Adrenal gland (tissue), 12 donors: ENCODE results near the gene TEF. TPM values are rescaled to one million over a fixed set of nuclear protein-coding genes. Genes with fewer than 3 reads are reported as not detected.
A peak's percentile ranks its signal among the peaks of the same experiment; 100 is the strongest.

Experiments
- DNase-seq, 7 donors: peaks; one replicate each; pipeline ENCODE4 v3.0.0-alpha.2; 2019 to 2020
- H3K27ac ChIP-seq, 5 donors: fragments of 200-600 bp; sonication (generic) in 4 of 5; 1 replicate in 3 of 5; 2 replicates in 2 of 5; pipeline versions ENCODE4 v1.5.1 to v1.8.0; 2016 to 2020; ENCODE audit warnings: mild to moderate bottlenecking in 1 of 5
- H3K27me3 ChIP-seq: fragments of 200-600 bp; 2 replicates; pipeline ENCODE4 v1.8.0; 2021
- H3K36me3 ChIP-seq, 2 donors: fragments of 200-600 bp; replicated peaks in 1 of 2; 1 replicate in 1 of 2; 2 replicates in 1 of 2; pipeline versions ENCODE4 v1.5.1 to v1.8.0; 2018 to 2022
- H3K4me1 ChIP-seq, 2 donors: fragments of 200-600 bp; replicated peaks in 1 of 2; 1 replicate in 1 of 2; 2 replicates in 1 of 2; pipeline versions ENCODE4 v1.5.1 to v1.8.0; 2018 to 2021
- H3K4me3 ChIP-seq, 4 donors: fragments of 200-600 bp; sonication (generic) in 3 of 4; one replicate each; pipeline ENCODE4 v1.5.1; 2016 to 2018
- H3K9me3 ChIP-seq, 3 donors: fragments of 200-600 bp; sonication (generic) in 1 of 3; replicated peaks in 1 of 3; 1 replicate in 2 of 3; 2 replicates in 1 of 3; pipeline versions ENCODE4 v1.5.1 to v1.8.0; 2016 to 2021
- POLR2A ChIP-seq, 2 donors: fragments of 450-650 bp; IDR thresholded peaks; one replicate each; pipeline ENCODE4 v1.6.1; 2017; ENCODE audit warnings: antibody characterized with exemption in 2 of 2, mild to moderate bottlenecking in 2 of 2, moderate library complexity in 1 of 2
- WGBS, 4 donors: extraction: QIAGEN DNeasy Blood & Tissue Kit in 2 of 4; methylation state at CpG; one replicate each; pipeline versions ENCODE4 v1.1.5 to v1.1.7; 2013 to 2017; 5-methylcytosine and 5-hydroxymethylcytosine counted together
- intact Hi-C, 2 donors: fragments of 100-400 bp; cut with DNase I; formaldehyde crosslinking; loops; one replicate each; pipeline versions ENCODE4 v1.14.1 to v1.15.0; 2022 to 2023
- polyA plus RNA-seq, 3 donors: library from polyadenylated mRNA; stranded (reverse); fragments of 200-250 nt in 2 of 3; fragments of 350-450 nt in 1 of 3; fragmentation: Illumina TruSeq in 1 of 3; extraction: RNeasy Lipid Tissue Mini Kit (QIAGEN cat#74804) in 1 of 3; gene quantifications; one replicate each; pipeline ENCODE4 v1.2.3, GENCODE V29; 2013 to 2014
- total RNA-seq, 9 donors: library from RNA; depleted of rRNA in 4 of 9; stranded (reverse); fragments of >200 nt in 4 of 9; fragments of 120-200 nt in 1 of 9; fragmentation: NEBNext Ultra II Directional in 1 of 9; extraction: Animal tissue kit (Norgen Biotek cat#: 25700) in 1 of 9; gene quantifications; one replicate each; pipeline versions ENCODE4 v1.1.0 to v1.2.4, GENCODE V29; 2013 to 2023
- TF ChIP-seq, protein P1 (sequence below), 6 experiments: fragments of 450-650 bp in 4 of 6; fragments of 200-600 bp in 2 of 6; sonication (generic) in 1 of 6; IDR thresholded peaks; 1 replicate in 5 of 6; 2 replicates in 1 of 6; pipeline versions ENCODE4 v1.5.1 to v1.8.0; 2016 to 2021; ENCODE audit warnings: antibody characterized with exemption in 6 of 6, mild to moderate bottlenecking in 2 of 6, moderate library complexity in 1 of 6
- donor health status: healthy with polysubstance abuse.
- donor health status: Bipolar disorder and iron deficiency.
- donor health status: DM: yes; HTN: yes; CAD: no.
- donor health status: DM: no; HTN: no; CAD: no.
- donor health status: DM: no; HTN: no; CAD: no.
- donor health status: DM: yes; HTN: yes; CAD: no.

Gene TEF
- total and polyA plus RNA-seq, 12 donors = 7.2 to 33.9 (median 20.3) TPM

DNA sequence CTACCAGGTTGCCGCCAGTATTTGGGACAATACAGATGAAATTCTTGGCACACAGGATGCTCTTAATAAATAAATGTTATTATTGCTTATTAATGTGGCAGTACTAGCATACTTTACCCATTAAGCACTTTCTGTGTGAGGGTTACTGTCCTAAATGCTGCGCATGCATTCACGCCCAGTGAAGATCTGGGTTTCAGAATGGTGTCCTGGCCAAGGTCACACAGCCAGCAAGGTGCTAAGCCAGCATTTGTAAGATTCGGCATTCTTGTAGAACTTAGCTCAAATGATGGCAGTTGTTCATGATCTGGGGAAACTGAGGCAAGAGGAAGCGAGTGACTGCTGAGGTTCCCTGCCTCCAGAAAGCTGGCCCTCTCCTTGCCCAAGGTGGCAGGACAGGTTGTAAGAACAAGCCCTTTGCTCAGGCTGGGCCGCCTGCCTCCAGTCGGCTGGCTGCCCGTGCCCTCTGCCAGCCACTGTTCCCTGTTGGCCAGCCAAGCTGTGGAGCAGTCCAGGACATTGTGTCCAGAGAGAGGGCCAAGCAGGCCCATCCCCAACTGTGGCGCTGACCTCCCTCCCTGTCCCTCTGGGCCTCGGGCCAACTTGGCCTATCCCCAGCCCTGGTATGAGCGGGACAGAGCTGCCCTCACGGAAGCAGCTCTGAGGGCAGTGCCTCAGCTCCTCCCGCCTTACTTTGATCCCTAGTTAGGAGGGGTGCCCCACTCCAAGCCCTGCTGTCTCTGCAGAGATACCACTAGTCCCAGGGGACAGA, 36.1 kb downstream of the TEF start:
- DNase-seq = peak; percentile 96 to 98 (median 98)
- intact Hi-C loops = no loop called here
- H3K4me1 ChIP-seq = peaks cover 33 to 42% of the 10 kb centered on the region in 2 donors
- WGBS, 4 donors = 33 to 39% (median 35%) methylated on average over 6 to 13 of the region's 13 CpGs
- H3K4me3 ChIP-seq = no peak overlapping the region
- H3K9me3 ChIP-seq = no peaks in the 10 kb centered on the region
- TF ChIP-seq, protein P1, sequence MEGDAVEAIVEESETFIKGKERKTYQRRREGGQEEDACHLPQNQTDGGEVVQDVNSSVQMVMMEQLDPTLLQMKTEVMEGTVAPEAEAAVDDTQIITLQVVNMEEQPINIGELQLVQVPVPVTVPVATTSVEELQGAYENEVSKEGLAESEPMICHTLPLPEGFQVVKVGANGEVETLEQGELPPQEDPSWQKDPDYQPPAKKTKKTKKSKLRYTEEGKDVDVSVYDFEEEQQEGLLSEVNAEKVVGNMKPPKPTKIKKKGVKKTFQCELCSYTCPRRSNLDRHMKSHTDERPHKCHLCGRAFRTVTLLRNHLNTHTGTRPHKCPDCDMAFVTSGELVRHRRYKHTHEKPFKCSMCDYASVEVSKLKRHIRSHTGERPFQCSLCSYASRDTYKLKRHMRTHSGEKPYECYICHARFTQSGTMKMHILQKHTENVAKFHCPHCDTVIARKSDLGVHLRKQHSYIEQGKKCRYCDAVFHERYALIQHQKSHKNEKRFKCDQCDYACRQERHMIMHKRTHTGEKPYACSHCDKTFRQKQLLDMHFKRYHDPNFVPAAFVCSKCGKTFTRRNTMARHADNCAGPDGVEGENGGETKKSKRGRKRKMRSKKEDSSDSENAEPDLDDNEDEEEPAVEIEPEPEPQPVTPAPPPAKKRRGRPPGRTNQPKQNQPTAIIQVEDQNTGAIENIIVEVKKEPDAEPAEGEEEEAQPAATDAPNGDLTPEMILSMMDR (IDR thresholded peaks at IDR 0.05) = peak in 1 of 6 experiments; percentile 1
- TF ChIP-seq POLR2A (IDR thresholded peaks at IDR 0.05) = peak in 1 of 2 donors; percentile 84
- H3K27me3 ChIP-seq = no peaks in the 10 kb centered on the region
- H3K36me3 ChIP-seq = peaks cover 0 to under 1% of the 10 kb centered on the region in 2 donors
- H3K27ac ChIP-seq = peak overlapping the region in 4 of 5 donors; percentile 63 to 94 (median 71)

DNA sequence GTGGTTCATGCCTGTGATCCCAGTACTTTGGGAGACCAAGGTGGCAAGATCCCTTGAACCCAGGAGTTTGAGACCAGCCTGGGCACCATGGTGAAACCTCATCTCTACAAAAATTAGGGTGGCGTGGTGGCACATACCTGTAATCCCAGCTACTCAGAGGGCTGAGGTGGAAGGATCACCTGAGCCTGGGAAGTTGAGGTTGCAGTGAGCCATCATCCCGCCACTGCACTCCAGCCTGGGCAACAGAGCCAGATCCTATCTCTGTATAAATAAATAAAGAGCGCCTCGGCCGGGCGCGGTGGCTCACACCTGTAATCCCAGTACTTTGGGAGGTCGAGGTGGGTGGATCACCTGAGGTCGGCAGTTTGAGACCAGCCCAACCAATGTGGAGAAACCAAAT, 37.0 kb downstream of the TEF start:
- H3K4me3 ChIP-seq = no peak overlapping the region
- intact Hi-C loops = no loop called here
- peaks cover 0 to 6% of the 10 kb centered on the region in 2 donors for H3K36me3 ChIP-seq
- H3K27me3 ChIP-seq = no peaks in the 10 kb centered on the region
- peak overlapping the region in 3 of 5 donors; percentile 45 to 94 (median 72) for H3K27ac ChIP-seq
- 89 to 95% (median 92%) methylated on average over 8 to 9 of the region's 9 CpGs for WGBS, 4 donors
- peaks cover 28 to 37% of the 10 kb centered on the region in 2 donors for H3K4me1 ChIP-seq
- DNase-seq = no peak
- no peaks in the 10 kb centered on the region for H3K9me3 ChIP-seq
- TF ChIP-seq, protein P1 (IDR thresholded peaks at IDR 0.05) = no peak
- no peak for TF ChIP-seq POLR2A (IDR thresholded peaks at IDR 0.05)

DNA sequence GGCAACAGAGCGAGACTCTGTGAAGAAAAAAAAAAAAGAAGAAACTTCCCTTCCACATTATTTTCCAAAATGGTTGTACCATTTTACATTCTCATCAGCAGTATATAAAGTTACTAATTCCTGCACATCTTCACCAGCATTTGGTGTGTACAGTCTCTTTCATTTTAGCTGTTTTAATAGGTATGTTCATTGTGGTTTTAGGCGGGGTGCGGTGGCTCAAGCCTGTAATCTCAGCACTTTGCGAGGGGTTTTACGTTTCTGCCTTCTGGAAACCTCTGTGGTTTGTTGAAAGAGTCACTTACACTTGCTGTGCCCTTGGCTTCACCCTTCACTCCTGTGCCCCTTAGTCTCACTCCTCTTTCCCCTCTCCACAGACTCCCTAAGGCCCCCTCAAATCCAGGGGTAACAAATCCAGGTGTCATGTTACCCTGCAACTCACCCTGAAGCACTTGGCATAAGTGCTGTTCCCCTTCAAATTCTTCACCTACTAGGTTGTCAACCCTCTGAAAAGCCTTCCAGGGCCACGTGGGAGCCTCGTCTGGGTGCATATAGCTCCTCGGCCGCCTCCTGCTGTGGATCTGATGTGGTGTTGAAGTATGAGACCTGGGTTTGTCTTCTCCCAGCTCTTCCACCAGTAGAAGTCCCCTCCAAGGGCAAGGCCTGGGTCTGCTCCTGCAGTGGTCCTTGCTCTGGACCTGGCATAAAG, 44.1 kb downstream of the TEF start:
- no peaks in the 10 kb centered on the region for H3K27me3 ChIP-seq
- peaks cover 0 to 14% of the 10 kb centered on the region in 2 donors for H3K36me3 ChIP-seq
- no peak overlapping the region for H3K4me3 ChIP-seq
- no peaks in the 10 kb centered on the region for H3K4me1 ChIP-seq
- no peak overlapping the region for H3K27ac ChIP-seq
- no peak for TF ChIP-seq POLR2A (IDR thresholded peaks at IDR 0.05)
- TF ChIP-seq, protein P1 (IDR thresholded peaks at IDR 0.05) = no peak
- no peaks in the 10 kb centered on the region for H3K9me3 ChIP-seq
- no peak for DNase-seq
- intact Hi-C loops = no loop called here
- WGBS, 4 donors = 80 to 86% (median 82%) methylated on average over 7 to 9 of the region's 9 CpGs

DNA sequence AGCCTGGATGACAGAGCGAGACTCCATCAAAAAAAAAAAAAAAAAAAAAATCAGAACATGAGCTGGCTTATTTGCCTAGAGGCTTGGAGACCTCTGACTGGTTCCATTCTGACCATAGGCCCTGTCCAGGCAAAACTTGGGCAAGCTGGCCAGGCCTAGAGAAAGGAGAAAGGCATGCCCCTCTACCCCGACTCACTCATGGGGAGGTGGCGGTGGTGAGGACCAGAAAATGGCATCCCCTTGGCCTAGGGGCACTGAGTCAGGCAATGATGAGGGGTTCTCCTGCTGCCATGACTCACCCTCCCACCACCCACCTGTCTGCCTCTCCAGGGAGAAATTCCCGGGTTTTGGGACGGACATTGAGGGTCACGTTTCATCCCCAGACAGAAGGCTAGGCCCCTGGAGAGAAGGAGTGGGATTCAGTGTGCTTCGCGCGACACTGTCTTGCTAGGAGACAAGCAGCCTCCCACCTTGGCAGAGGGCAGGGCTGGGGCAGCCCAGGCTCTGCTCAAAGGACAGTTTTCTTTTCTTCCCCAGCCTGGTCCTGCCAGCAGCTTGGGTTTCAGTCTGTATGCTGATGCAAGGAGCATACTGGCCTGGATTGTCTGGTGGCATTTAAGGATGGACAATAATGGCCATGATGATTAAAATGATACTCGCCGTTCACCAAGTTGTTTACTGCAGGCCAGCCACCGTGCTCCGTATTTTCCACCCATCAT, 47.6 kb downstream of the TEF start:
- H3K4me3 ChIP-seq = no peak overlapping the region
- no peak for DNase-seq
- H3K9me3 ChIP-seq = no peaks in the 10 kb centered on the region
- WGBS, 4 donors = 88 to 95% (median 93%) methylated on average over 13 of the region's 13 CpGs
- H3K36me3 ChIP-seq = peaks cover 0 to 15% of the 10 kb centered on the region in 2 donors
- no peak overlapping the region for H3K27ac ChIP-seq
- no peaks in the 10 kb centered on the region for H3K4me1 ChIP-seq
- intact Hi-C loops = no loop called here
- TF ChIP-seq POLR2A (IDR thresholded peaks at IDR 0.05) = no peak
- TF ChIP-seq, protein P1 (IDR thresholded peaks at IDR 0.05) = no peak
- no peaks in the 10 kb centered on the region for H3K27me3 ChIP-seq
